CD4-positive, alpha-beta T cell treated with Interferon alpha-2 for 1 hour (primary cell): ENCODE measurements around the gene HACE1.
"Not testable (repeated sequence)": the region's sequence is repeated elsewhere in the genome, so short reads cannot be mapped to it uniquely, and the experiment has no call there.

Experiments
- DNase-seq, 2 donors: peaks; one replicate each; pipeline ENCODE4 v3.0.0-alpha.2; 2020 to 2022

The HACE1 gene, protein sequence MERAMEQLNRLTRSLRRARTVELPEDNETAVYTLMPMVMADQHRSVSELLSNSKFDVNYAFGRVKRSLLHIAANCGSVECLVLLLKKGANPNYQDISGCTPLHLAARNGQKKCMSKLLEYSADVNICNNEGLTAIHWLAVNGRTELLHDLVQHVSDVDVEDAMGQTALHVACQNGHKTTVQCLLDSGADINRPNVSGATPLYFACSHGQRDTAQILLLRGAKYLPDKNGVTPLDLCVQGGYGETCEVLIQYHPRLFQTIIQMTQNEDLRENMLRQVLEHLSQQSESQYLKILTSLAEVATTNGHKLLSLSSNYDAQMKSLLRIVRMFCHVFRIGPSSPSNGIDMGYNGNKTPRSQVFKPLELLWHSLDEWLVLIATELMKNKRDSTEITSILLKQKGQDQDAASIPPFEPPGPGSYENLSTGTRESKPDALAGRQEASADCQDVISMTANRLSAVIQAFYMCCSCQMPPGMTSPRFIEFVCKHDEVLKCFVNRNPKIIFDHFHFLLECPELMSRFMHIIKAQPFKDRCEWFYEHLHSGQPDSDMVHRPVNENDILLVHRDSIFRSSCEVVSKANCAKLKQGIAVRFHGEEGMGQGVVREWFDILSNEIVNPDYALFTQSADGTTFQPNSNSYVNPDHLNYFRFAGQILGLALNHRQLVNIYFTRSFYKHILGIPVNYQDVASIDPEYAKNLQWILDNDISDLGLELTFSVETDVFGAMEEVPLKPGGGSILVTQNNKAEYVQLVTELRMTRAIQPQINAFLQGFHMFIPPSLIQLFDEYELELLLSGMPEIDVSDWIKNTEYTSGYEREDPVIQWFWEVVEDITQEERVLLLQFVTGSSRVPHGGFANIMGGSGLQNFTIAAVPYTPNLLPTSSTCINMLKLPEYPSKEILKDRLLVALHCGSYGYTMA

DNA sequence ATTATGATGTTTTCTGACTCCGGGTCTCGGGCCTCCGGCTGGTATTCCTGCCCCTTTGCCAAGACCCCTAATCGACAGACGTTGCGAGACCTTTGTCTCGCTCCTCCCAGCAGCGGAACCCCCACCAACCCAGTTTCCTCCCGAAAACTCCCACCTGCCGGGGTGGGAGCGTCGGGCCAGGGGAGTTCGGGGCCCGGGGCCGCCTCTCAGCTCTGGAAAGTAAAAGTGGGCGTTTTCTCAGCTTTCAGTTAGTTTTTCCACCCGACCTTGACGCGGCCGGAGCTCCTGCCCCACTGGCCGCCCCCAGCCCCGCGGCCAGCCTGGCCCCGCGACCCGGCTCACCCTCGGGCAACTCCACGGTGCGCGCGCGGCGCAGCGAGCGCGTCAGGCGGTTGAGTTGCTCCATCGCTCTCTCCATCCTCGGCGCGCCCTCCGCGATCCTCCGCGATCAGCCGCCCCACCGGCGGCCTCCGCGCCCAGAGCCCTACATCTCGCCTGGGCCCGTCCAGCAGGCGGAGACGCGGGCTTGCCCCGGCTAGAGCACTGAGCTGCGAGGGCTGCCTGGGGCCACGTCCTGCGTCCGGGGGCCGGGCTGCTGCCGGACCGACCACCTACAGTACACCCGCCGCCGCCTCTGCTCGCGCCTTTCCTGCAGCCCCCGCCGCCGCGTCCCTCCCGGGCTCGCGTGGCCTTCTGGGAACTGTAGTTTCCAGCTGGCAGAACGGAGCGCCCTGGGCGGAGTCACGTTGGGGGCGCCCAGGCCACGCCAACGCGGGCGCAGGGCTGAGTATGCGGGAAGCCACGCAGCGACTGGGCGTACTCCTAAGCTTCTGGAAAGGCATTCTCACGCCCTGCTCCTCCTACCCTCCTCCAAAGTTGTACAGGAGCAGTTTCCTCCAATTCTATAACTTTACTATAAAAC, at the start of gene HACE1:
Gene HACE1 (minus strand): TSS at position 695 of the 922 bp plus-strand sequence. CDS start 277 bp downstream, at position 418.
- DNase-seq = peak; percentile 84 to 90

DNA sequence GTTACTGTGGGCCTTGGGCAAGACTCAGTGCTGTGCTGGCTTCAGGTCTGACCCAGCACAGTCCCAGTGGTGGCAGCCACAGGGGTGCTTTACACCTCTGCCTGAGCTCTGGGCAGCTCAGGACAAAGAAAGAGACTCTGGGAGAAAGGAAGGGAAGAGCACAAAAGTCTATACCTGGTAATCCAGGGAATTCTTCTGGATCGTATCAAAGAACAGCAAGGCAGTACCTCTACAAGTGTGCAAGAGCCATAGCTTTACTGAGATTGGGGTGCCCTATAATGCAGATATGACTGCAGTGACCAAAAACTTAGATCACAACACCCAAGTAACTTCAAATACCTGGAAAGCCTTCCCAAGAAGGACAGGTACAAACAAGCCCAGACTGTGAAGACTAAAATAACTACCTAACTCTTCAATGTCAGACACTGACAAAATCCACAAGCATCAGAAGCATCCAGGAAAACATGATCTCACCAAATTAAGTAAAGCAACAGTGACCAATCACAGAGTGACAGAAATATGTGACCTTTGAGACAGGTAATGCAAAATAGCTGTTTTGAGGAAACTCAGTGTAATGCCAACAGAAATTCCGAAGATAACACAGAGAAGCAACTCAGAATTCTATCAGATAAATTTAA, 49.3 kb upstream of the HACE1 start:
- no peak for DNase-seq

DNA sequence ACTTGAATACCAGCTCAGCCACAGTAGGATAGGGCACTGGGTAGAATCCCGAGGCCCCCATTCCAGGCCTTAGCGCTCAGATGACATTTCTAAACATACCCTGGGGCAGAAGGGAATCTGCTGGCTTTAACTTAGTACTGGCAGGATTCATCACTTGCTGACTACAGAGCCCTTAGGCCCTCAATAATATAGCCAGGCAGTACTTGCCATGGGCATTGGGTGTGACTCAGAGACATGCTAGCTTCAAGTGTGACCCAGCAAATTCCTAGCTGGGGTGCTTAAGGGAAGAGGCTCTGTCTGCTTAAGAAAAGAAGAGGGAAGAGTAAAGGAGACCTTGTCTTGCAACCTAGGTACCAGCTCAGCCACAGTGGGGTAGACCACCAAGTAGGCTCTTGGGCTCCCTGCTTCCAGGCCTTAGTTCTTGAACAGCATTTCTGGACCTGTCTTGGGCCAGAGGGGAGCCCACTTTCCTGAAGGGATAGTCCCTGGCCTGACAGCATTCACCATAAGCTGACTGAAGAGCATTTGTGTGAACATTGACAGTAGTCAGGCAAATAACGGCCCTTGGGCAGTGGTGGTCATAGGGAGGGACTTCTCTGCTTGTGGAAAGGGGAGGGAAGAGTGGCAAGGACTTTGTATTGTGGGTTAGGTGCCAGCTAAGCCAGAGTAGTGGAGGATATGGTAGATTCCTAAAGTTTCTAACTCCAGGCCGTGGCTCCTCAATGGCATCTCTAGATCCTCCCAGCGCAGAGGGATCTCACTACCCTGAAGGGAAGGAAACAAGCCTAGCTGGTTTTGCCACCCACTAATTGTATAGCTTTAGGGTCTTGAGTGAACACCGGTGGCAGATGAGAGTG, 48.5 kb upstream of the HACE1 start:
- no peak for DNase-seq

DNA sequence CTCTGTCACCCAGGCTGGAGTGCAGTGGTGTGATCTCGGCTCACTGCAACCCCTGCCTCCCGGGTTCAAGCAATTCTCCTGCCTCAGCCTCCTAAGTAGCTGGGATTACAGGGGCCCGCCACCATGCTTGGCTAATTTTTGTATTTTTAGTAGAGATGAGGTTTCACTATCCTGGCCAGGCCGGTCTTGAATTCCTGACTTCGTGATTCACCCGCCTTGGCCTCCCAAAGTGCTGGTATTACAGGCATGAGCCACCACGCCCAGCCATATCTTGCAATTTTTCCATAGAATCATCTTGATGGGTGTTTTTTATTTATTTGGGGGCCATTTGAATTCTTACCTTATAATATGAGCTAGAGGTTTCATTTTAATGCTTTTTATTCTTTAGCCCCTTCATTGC, 39.2 kb upstream of the HACE1 start:
- not testable (repeated sequence) for DNase-seq

DNA sequence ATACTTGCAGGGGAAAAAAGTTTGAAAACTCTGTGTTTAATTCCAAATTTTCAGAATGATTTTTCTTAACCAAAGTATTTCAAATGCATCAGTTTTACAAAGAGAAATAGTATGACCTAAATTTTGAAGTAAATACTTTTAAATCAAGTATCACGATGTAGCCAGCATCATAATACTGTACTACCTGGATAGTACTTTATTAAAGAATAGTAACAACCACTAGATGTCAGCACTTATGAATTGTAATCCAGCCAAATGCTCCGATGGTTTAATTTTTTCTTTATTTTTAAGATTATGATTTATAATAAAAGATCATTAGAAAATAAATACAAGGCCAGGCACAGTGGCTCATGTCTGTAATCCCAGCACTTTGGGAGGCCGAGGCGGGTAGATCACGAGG, 37.2 kb upstream of the HACE1 start:
- DNase-seq = no peak

DNA sequence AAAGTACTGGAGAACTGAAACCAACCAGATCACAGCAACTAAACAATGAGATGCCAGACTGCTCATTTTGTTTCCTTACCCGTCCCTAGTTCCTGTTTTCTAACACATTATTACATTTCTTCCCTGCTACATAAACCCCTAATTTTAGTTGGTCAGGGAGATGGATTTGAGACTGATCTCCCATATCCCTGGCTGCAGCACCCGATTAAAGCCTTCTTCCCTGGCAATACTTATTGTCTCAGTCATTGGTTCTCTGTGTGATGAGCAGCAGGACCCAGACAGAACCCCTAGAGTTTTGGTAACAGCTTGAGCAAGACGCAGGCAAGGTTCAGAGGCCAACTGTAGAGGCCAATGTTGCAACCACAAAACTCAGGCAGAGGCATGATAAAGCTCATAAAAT, 28.3 kb upstream of the HACE1 start:
- DNase-seq = no peak

DNA sequence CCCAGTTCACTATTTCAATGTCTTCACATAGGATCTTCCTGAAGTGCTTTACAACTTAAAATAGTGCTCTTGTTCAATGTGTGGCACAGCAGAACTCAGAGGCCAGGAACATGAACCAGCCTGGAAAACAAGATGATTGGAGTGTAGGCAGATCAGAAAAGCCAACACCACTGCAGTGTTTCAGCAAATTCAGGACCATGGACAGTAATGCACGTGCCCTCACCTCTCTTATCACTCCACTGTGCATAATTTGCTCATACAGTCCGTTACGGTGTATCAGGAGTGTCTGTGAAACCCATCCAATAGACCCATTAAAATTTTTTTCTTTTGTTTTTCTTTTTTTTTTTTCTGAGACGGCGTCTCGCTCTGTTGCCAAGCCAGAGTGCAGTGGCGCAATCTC, 27.6 kb upstream of the HACE1 start:
- DNase-seq = peak in 1 of 2 donors; percentile 5

DNA sequence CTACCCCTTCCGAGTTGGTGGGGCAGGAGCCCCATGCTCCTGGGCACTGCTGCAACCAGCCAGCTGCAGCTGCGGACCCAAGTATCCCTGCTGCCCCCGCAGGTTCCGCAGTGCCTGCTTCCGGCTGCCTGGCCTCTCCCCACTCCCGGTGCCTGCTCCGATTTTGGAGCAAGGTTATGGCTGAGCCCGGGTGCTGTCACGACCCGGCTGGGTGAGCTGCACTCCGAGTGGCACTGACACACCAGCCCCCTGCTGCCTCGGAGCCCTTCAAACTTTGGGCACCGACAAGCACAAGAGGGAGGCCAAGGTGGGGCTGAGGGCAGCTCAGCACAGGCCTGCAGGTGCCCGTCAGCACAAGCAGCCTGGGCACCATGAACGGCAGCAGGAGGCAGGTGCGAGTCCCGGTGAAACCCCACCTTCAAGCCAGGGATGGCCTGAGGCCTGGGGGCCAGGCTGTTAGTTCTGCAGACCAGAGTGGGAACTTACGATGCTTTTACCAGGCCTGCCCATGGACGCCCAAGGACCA, 25.9 kb upstream of the HACE1 start:
- DNase-seq = no peak

DNA sequence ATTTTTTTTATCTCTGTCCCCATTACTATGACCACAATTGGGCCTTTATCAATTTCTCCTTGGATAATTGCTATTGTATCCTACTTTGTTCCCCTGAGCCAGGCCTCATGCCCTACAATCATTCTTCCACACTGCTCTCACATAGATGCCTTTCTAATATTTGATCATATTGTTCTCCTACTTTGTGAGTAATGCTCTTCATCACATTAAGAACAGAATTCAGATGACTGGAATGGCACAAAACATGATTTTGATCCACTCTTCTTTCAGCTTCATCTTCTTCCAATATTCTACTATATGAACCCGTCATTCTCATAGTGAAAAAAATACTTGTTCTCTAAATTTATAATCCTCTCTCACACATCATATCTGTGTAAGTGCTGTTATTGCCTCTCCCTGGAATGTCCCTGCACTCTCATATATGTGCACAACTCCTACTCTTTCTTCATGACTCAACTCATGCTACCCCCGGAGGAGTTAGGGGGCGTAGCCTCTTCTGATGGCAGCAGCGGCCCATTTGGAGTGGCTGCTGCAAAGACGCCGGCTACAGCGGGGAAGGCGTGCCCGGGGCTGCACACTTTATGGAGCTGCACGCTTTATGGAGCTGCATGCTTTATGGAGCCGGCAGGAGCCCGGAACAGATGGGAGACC, 25.3 kb upstream of the HACE1 start:
- DNase-seq = no peak

DNA sequence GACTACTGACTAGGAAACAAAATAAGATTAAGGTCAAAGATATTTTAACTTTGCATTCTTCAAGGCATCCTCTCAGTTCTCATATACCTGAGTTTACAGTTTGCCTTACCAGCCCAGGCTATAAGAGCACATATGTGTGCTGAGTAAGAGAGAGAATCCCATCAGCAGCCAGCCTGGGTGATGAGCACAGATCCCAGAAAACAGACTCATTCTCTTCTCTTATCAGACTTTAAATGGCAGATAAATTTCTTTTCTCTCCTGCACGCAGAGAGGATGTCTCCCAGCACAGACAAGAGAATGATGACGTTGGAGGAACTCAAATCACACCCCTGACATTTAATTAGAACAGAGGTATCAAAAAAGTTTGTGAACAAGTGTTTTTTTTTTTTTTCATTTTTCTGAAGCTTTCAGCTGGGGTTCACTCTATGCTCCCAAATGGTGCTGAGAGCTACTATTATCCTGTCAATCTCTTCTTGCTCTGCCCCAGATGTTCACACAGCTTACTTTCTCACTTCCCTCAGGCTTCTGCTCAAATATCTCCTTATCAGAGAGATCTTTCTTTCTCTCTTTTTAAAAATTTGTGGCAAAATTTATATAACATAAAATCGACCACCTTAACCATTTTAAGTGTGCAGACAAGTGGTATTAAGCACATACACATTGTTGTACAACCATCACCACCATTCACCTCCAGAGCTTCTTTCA, 22.4 kb upstream of the HACE1 start:
- no peak for DNase-seq

DNA sequence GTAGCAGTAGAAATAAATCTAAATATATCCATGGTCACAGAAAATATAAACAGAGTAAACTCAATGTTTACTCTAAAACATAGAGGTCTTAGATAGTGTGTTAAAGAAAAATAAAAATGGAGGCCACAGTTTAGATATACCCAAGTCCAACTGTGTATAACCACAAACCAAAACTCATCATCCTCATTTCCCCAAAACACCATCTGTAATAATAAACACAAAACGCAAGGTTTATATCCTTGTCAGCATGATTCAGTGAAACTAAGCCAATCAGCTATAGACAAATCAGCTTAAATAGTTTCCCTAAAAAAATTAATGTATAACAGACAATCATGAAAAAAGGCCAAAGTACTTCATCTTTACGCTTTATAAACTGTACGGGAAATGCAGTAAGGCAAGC, 2.7 kb upstream of the HACE1 start:
- DNase-seq = no peak

DNA sequence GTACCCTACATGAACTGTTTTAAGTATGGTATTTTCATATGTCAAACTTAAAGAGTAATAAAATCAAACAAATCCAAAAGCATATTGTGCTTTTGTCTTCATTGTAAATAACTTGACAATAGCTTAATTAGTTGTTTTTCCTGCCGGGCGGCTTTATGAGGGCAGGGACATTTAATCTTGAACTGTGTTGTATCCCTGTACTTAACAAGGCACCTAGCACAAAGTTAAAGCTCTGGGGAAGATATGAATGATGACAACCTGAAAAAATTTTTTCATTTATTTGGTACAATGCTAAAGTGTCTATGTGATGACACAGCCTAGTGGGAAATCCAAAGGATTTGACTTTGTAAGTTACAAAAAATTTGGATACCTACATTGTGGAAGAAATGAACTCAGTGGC, 502 bp upstream of the HACE1 start:
- no peak for DNase-seq

DNA sequence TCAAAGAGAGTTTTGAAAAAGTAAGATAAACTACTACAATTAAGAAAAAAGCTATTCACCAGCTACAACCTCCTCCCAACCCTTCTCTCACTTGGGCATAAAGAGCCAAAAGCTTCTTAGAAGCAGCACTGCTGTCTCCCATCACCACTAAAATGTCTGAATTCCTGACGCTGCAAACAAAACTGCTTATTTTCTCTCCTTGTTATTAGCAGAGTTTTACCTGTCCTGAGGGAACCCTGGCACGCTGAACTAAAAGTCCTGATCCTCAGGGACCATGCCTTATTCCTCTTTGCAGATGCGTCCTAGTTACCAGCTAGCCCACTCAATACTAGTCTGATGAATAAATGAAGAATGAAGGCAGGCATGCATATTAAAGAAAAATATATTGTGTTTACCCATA, 1.1 kb downstream of the HACE1 start:
- DNase-seq = no peak

DNA sequence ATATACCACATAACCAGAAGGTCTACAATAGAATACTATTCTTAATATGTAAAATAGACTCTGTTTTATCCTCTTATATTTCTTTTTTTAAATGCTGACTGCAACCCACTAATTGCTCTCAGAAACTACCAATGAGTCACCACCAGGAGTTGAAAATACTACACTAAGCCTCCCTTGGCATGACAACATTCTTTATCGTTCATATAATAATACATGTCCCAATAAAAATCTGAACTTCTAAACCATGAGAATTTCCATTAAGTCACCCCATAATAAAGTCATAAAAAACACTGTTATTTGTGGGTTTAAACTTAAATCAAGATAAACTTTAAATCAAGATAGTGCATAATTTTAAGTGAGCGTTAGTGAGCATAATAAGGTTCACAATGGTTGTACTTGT, 4.2 kb downstream of the HACE1 start:
- no peak for DNase-seq

DNA sequence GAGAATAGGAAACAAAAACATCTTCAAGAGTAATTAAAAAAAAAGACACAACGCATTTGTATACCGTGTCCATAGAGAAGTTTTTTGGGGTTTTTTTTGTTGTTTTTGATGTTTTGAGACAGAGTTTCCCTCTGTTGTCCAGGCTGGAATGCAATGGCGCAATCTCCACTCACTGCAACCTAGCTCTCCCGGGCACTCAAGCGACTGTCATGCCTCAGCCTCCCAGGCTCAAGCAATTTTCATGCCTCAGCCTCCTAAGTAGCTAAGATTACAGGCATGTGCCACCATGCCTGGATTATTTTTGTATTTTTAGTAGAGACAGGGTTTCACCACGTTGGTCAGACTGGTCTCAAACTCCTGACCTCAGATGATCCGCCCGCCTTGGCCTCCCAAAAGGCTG, 12.0 kb downstream of the HACE1 start:
- not testable (repeated sequence) for DNase-seq

DNA sequence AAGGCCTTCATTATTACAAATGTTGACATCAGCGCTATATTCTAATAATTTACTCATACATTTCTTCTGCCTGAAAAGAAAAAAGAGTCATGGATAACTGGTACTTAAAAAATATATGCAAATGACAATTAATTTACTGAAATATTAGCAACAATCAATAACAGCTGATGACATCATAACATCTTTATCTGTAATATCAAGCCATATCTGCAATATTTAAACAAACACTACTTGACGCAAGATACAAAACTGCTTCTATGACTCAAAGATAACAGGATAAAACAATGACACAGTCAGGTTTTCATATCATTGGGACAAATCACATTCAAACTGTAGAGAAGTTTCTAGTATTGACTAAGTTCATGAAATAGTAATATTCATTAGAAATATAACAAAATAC, 16.5 kb downstream of the HACE1 start:
- DNase-seq = no peak

DNA sequence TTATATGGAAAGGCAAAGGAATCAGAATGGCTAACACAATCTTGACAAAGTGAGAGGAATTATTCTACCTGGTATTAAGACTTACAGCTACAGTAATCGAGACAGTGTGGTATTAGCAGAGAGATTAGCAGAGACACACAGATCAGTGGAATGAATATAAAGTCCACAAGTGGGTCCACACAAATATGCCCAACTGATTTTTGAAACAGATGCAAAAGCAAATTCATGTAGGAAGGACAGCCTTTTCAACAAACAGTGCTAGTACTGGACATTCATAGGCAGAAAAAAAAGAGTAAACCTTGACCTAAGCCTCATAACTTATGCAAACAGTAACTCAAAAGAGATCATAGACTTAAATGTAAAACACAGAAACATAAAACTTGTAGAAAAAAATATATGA, 22.6 kb downstream of the HACE1 start:
- no peak for DNase-seq

DNA sequence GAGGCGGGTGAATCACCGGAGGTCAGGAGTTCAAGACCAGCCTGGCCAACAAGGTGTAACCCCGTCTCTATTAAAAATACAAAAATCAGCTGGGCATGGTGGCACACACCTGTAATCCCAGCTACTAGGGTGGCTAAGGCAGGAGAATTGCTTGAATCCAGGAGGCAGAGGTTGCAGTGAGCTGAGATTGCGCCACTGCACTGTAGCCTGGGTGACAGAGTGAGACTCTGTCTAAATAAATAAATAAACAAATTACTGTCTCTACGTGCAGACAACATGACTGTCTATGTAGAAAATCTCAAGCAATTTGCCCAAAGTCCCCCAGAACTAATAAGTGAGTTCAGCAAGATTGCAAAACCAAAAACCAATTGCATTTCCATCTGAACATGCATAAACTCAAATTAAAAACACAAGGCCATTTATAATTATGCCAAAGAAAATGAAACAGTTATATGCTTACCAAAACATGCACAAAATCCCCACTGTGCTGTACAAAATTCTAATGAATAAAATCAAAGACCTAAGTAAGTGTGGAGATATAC, 23.2 kb downstream of the HACE1 start:
- not testable (repeated sequence) for DNase-seq

DNA sequence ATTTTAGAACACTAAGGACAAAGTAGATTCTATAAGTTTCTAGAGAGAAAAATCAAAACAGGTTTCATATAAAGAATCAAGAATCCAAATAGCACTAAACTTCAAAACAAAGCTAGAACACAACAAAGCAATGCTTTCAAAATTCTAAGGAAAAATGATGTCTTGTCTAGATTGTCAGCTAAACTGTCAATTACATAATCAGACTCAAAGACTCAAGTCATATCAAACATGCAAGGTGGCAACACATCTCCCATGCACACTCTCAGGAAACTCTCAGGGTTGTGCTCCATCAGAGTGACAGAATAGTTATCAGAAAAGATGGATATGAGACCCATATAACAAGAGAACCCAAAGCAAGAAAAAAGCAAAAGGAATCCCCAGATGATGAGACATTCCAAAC, 23.9 kb downstream of the HACE1 start:
- no peak for DNase-seq
